Skin epidermis (tissue), 12 donors: ENCODE data around the gene UPB1.

ENCODE experiments used
- H3K27ac ChIP-seq, 21 experiments: fragments of 200-600 bp; sonication (generic) in 11 of 21; one replicate each; pipeline ENCODE4 v1.5.0; 2020; ENCODE audit warnings: mild to moderate bottlenecking in 3 of 21, inconsistent platforms in 2 of 21, moderate library complexity in 2 of 21
- H3K4me3 ChIP-seq, 7 experiments: fragments of 200-600 bp; sonication (generic) in 2 of 7; one replicate each; pipeline ENCODE4 v1.5.0; 2020; ENCODE audit warnings: inconsistent platforms in 2 of 7, mild to moderate bottlenecking in 2 of 7, moderate library complexity in 1 of 7

UPB1 gene

GRCh38 chr22:24494528-24495364 lies at the start of gene UPB1:
TSS of gene UPB1 (plus strand) at chr22:24495332. CDS start at chr22:24495404, 72 bp downstream.
- Histone ChIP-seq H3K27ac (no peak within 1 kb of the TSS), H3K4me3 (peak within 1 kb of the TSS in 1 of 7 experiments; percentile 35)

- no peak overlapping the region for H3K27ac ChIP-seq
- H3K4me3 ChIP-seq: no peak overlapping the region
These were observed 49.5 kb upstream of the UPB1 start for GRCh38 chr22:24445481-24446259.

- Histone ChIP-seq H3K27ac (no peak overlapping the region), H3K4me3 (no peak overlapping the region)
These were observed 48.9 kb upstream of the UPB1 start for GRCh38 chr22:24446260-24446611.

GRCh38 chr22:24450610-24451009 lies 44.5 kb upstream of the UPB1 start:
- Histone ChIP-seq H3K4me3 (no peak overlapping the region), H3K27ac (no peak overlapping the region)

GRCh38 chr22:24451162-24451561 lies 44.0 kb upstream of the UPB1 start:
- Histone ChIP-seq H3K4me3 (no peak overlapping the region), H3K27ac (no peak overlapping the region)

- Histone ChIP-seq H3K27ac (no peak overlapping the region), H3K4me3 (no peak overlapping the region)
These were observed 41.3 kb upstream of the UPB1 start for GRCh38 chr22:24453853-24454252.

- Histone ChIP-seq H3K4me3 (no peak overlapping the region), H3K27ac (no peak overlapping the region)
These were observed 40.1 kb upstream of the UPB1 start for GRCh38 chr22:24455039-24455438.

- H3K27ac ChIP-seq: no peak overlapping the region
- H3K4me3 ChIP-seq: no peak overlapping the region
These were observed 39.2 kb upstream of the UPB1 start for GRCh38 chr22:24455751-24456426.

GRCh38 chr22:24457894-24458420 lies 37.2 kb upstream of the UPB1 start:
- H3K4me3 ChIP-seq: no peak overlapping the region
- no peak overlapping the region for H3K27ac ChIP-seq

- H3K4me3 ChIP-seq: no peak overlapping the region
- H3K27ac ChIP-seq: no peak overlapping the region
These were observed 35.2 kb upstream of the UPB1 start for GRCh38 chr22:24459911-24460310.

GRCh38 chr22:24460418-24461089 lies 34.6 kb upstream of the UPB1 start:
- Histone ChIP-seq H3K4me3 (no peak overlapping the region), H3K27ac (no peak overlapping the region)

GRCh38 chr22:24463071-24463760 lies 31.9 kb upstream of the UPB1 start:
- no peak overlapping the region for H3K4me3 ChIP-seq
- no peak overlapping the region for H3K27ac ChIP-seq

GRCh38 chr22:24465566-24465965 lies 29.6 kb upstream of the UPB1 start:
- Histone ChIP-seq H3K27ac (no peak overlapping the region), H3K4me3 (no peak overlapping the region)

- Histone ChIP-seq H3K4me3 (no peak overlapping the region), H3K27ac (peak overlapping the region in 1 of 21 experiments; percentile 9)
These were observed 29.2 kb upstream of the UPB1 start for GRCh38 chr22:24465975-24466374.

GRCh38 chr22:24466716-24467328 lies 28.3 kb upstream of the UPB1 start:
- H3K27ac ChIP-seq: peak overlapping the region in 2 of 21 experiments; percentile 9 to 16

GRCh38 chr22:24467340-24467739 lies 27.8 kb upstream of the UPB1 start:
- peak overlapping the region in 1 of 21 experiments; percentile 9 for H3K27ac ChIP-seq

More at GRCh38 chr22:24466716-24467328, 28.3 kb upstream of the UPB1 start:
- H3K4me3 ChIP-seq: no peak overlapping the region

GRCh38 chr22:24471570-24471969 lies 23.6 kb upstream of the UPB1 start:
- Histone ChIP-seq H3K27ac (no peak overlapping the region), H3K4me3 (no peak overlapping the region)

More at GRCh38 chr22:24467340-24467739, 27.8 kb upstream of the UPB1 start:
- H3K4me3 ChIP-seq: no peak overlapping the region

GRCh38 chr22:24473284-24473683 lies 21.8 kb upstream of the UPB1 start:
- no peak overlapping the region for H3K4me3 ChIP-seq
- peak overlapping the region in 1 of 21 experiments; percentile 40 for H3K27ac ChIP-seq
